Hepatocyte (in vitro differentiated cells): Measurements from ENCODE around the gene FGF5. TPM values are rescaled to one million over a fixed set of nuclear protein-coding genes. Genes with fewer than 3 reads are reported as not detected.

Experiments
- DNase-seq: peaks from one replicate; pipeline ENCODE4 v3.0.0-alpha.2; 2016; ENCODE audit warnings: low spot score
- H2AFZ ChIP-seq: fragments of 200-600 bp; sonication (generic); 2 replicates; pipeline ENCODE4 v1.6.0; 2016; ENCODE audit warnings: antibody characterized with exemption, mild to moderate bottlenecking
- H3K27ac ChIP-seq: fragments of 200-600 bp; sonication (generic); 2 replicates; pipeline ENCODE4 v1.5.1; 2016; ENCODE audit warnings: mild to moderate bottlenecking
- H3K27me3 ChIP-seq: fragments of 200-600 bp; sonication (generic); 2 replicates; pipeline ENCODE4 v1.6.1; 2016
- H3K36me3 ChIP-seq: fragments of 200-600 bp; sonication (generic); replicated peaks from 2 replicates; pipeline ENCODE4 v1.5.1; 2016; ENCODE audit warnings: low read depth; ENCODE audit not compliant: insufficient read depth
- H3K4me1 ChIP-seq: fragments of 200-600 bp; sonication (generic); 2 replicates; pipeline ENCODE4 v1.5.1; 2016; ENCODE audit warnings: mild to moderate bottlenecking, moderate library complexity; ENCODE audit not compliant: insufficient read depth
- H3K4me2 ChIP-seq: fragments of 200-600 bp; sonication (generic); 2 replicates; pipeline ENCODE4 v1.6.0; 2016
- H3K4me3 ChIP-seq: fragments of 200-600 bp; sonication (generic); 2 replicates; pipeline ENCODE4 v1.5.1; 2016; ENCODE audit warnings: mild to moderate bottlenecking
- H3K79me2 ChIP-seq: fragments of 200-600 bp; sonication (generic); 2 replicates; pipeline ENCODE4 v1.6.0; 2017; ENCODE audit warnings: mild to moderate bottlenecking
- H3K9me2 ChIP-seq: fragments of 200-600 bp; sonication (generic); replicated peaks from 2 replicates; pipeline ENCODE4 v1.6.0; 2017; ENCODE audit warnings: mild to moderate bottlenecking; ENCODE audit not compliant: insufficient read depth
- H3K9me3 ChIP-seq: fragments of 200-600 bp; sonication (generic); 2 replicates; pipeline ENCODE4 v1.5.1; 2016; ENCODE audit warnings: low read depth, mild to moderate bottlenecking
- H4K20me1 ChIP-seq: fragments of 200-600 bp; sonication (generic); 2 replicates; pipeline ENCODE4 v1.6.0; 2016; ENCODE audit warnings: mild to moderate bottlenecking; ENCODE audit not compliant: insufficient read depth, poor library complexity, severe bottlenecking
- CTCF ChIP-seq: fragments of 200-600 bp; sonication (generic); IDR thresholded peaks from 2 replicates; pipeline ENCODE4 v1.5.1; 2016; ENCODE audit warnings: antibody characterized with exemption, mild to moderate bottlenecking; ENCODE audit not compliant: poor library complexity
- EZH2 ChIP-seq: fragments of 200-600 bp; sonication (generic); IDR thresholded peaks from 2 replicates; pipeline ENCODE4 v1.6.1; 2016; ENCODE audit warnings: antibody characterized with exemption, mild to moderate bottlenecking, borderline replicate concordance
- EZH2phosphoT487 ChIP-seq: fragments of 200-600 bp; sonication (generic); IDR thresholded peaks from one replicate; pipeline ENCODE4 v1.6.1; 2018; ENCODE audit warnings: antibody characterized with exemption, mild to moderate bottlenecking, low read depth, moderate library complexity; ENCODE audit not compliant: unreplicated experiment, severe bottlenecking
- WGBS: methylation state at CpG from one replicate; pipeline ENCODE4 v1.1.6; 2016; ENCODE audit warnings: low lambda C conversion rate; ENCODE audit errors: missing lambda C conversion rate; 5-methylcytosine and 5-hydroxymethylcytosine counted together
- polyA plus RNA-seq: library from polyadenylated mRNA; unstranded; fragments of >200 nt; fragmentation: Nextera tagmentation; extraction: Ambion mirVana; gene quantifications from 2 replicates; pipeline ENCODE4 v1.2.1, GENCODE V29; 2016
- total RNA-seq: library from RNA; depleted of rRNA; stranded (reverse); fragments of >200 nt; gene quantifications from 2 replicates; pipeline ENCODE4 v1.2.3, GENCODE V29; 2014

FGF5 gene
- total and polyA plus RNA-seq, 2 experiments from 2014 or later: 0.42 TPM; not detected in 1

- Histone ChIP-seq H3K27ac (no peak overlapping the region), H2AFZ (no peak overlapping the region), H3K4me3 (no peak overlapping the region), H3K9me2 (no peaks in the 10 kb centered on the region), H3K4me2 (no peak overlapping the region), H3K27me3 (peaks cover 5% of the 10 kb centered on the region), H3K9me3 (no peaks in the 10 kb centered on the region), H3K4me1 (no peaks in the 10 kb centered on the region), H4K20me1 (no peaks in the 10 kb centered on the region), H3K79me2 (no peaks in the 10 kb centered on the region), H3K36me3 (no peaks in the 10 kb centered on the region)
- TF ChIP-seq CTCF: no peak
- no peak for TF ChIP-seq EZH2phosphoT487
- no peak for TF ChIP-seq EZH2
- no peak for DNase-seq
- 37% methylated on average over 10 of the region's 10 CpGs for WGBS
Measured at GRCh38 chr4:80307774-80308465, 41.5 kb downstream of the FGF5 start.

DNA sequence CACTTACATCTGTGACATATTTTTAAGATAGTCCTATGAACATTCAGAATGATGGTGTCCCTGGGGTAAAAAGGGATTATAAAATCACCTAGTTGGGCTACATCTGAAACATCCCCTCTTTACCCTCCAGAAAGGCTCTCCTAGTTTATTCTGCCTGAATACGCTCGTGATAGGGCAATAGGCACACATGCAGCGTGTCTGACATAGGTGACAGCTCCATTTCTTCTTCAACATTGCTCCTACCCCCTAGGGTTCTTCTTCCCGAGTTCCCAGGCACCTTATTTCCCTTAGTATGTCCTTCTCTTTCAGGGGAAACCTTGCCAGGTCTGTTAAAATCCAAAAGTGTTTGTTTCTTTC lies 42.0 kb downstream of the FGF5 start:
- no peak overlapping the region for H3K4me2 ChIP-seq

DNA sequence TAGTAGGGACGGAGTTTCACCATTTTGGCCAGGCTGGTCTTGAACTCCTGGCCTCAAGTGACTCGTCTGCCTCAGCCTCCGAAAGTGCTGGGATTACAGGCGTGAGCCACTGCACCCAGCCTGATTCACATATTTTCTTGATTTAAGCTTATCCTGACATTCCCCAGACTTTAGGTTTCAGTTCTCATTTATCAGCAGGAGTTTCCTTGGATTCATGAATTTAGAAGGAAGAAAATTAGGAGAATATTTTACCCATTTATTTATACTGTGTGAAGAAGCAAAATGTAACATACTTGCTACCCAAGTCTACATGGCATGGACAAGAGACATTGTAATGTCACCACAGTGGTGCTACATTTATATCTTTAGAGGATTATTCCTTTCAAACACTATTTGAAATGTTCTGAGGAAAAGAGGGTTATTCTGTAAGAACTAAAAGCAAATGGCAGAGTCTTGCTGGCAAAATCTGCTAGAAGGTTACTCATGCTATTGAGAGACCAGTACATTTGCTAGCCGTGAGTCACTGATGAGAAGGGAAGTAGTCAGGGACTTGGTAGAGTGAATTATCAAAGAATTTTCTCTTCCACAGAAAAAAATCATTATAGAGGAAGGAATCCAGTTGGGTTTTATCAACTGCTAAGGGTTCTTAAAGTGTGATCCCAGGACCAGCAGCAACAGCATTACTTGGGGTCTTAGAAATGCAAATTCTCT lies 43.0 kb downstream of the FGF5 start:
- H3K4me2 ChIP-seq: no peak overlapping the region
- peaks cover 8% of the 10 kb centered on the region for H3K27me3 ChIP-seq
- no peak overlapping the region for H3K4me3 ChIP-seq
- H3K36me3 ChIP-seq: no peaks in the 10 kb centered on the region
- H3K9me2 ChIP-seq: no peaks in the 10 kb centered on the region
- H3K79me2 ChIP-seq: no peaks in the 10 kb centered on the region
- no peaks in the 10 kb centered on the region for H3K9me3 ChIP-seq
- no peaks in the 10 kb centered on the region for H4K20me1 ChIP-seq
- WGBS: 66% methylated on average over 5 of the region's 5 CpGs
- H2AFZ ChIP-seq: no peak overlapping the region
- no peaks in the 10 kb centered on the region for H3K4me1 ChIP-seq
- DNase-seq: no peak
- TF ChIP-seq EZH2 (no peak), EZH2phosphoT487 (no peak), CTCF (no peak)
- H3K27ac ChIP-seq: no peak overlapping the region

More for the DNA sequence above, 42.0 kb downstream of the FGF5 start:
- no peak for TF ChIP-seq EZH2phosphoT487
- no peak for TF ChIP-seq EZH2
- TF ChIP-seq CTCF: no peak
- H3K9me3 ChIP-seq: no peaks in the 10 kb centered on the region
- no peaks in the 10 kb centered on the region for H3K4me1 ChIP-seq
- H4K20me1 ChIP-seq: no peaks in the 10 kb centered on the region
- H2AFZ ChIP-seq: no peak overlapping the region
- 58% methylated on average over 4 of the region's 4 CpGs for WGBS
- DNase-seq: no peak
- H3K27me3 ChIP-seq: peaks cover 5% of the 10 kb centered on the region
- H3K27ac ChIP-seq: no peak overlapping the region
- H3K4me3 ChIP-seq: no peak overlapping the region
- no peaks in the 10 kb centered on the region for H3K79me2 ChIP-seq
- H3K9me2 ChIP-seq: no peaks in the 10 kb centered on the region
- no peaks in the 10 kb centered on the region for H3K36me3 ChIP-seq
